Caki2 (cell line): ENCODE data around the gene SLC7A8. TPM values are rescaled to one million over a fixed set of nuclear protein-coding genes. Genes with fewer than 3 reads are reported as not detected.

ENCODE experiments used
- DNase-seq: peaks from one replicate; pipeline ENCODE4 v3.0.0-alpha.2; 2015; ENCODE audit warnings: low read depth
- in situ Hi-C: cut with HindIII; loops from 2 replicates; pipeline ENCODE4 v1.10.0; 2016; ENCODE audit warnings: low sequenced_read_pairs, low pct_unique_long_range_greater_than_20kb, mixed read lengths
- total RNA-seq: library from RNA; depleted of rRNA; stranded (reverse); fragments of >200 nt; shearing (Covaris generic); gene quantifications from 2 replicates; pipeline ENCODE4 v1.2.3, GENCODE V29; 2014; ENCODE audit warnings: low replicate concordance

The SLC7A8 gene
- total RNA-seq, 1 experiment from 2014 or later, result not detected

GRCh38 chr14:23141706-23142444, 41.6 kb downstream of the SLC7A8 start:
- DNase-seq, result peak; percentile 12
- in situ Hi-C loops, result no loop called here

- in situ Hi-C loops, result no loop called here
- DNase-seq, result no peak
These were observed 43.1 kb downstream of the SLC7A8 start for GRCh38 chr14:23140371-23140770.

- in situ Hi-C loops, result no loop called here
These were observed 43.6 kb downstream of the SLC7A8 start for GRCh38 chr14:23139874-23140273.

GRCh38 chr14:23137813-23138535, 45.5 kb downstream of the SLC7A8 start:
- no peak for DNase-seq
- in situ Hi-C loops, result no loop called here

More at GRCh38 chr14:23139874-23140273, 43.6 kb downstream of the SLC7A8 start:
- no peak for DNase-seq

- no peak for DNase-seq
- in situ Hi-C loops, result no loop called here
These were observed 46.2 kb downstream of the SLC7A8 start for GRCh38 chr14:23137192-23137812.

GRCh38 chr14:23136566-23137133, 46.8 kb downstream of the SLC7A8 start:
- no peak for DNase-seq
- in situ Hi-C loops, result no loop called here

GRCh38 chr14:23132970-23133369, 50.5 kb downstream of the SLC7A8 start:
- in situ Hi-C loops, result no loop called here
- DNase-seq, result no peak

- in situ Hi-C loops, result no loop called here
- DNase-seq, result no peak
These were observed 52.0 kb downstream of the SLC7A8 start for GRCh38 chr14:23131482-23131881.

GRCh38 chr14:23130871-23131270, 52.6 kb downstream of the SLC7A8 start:
- DNase-seq, result no peak
- in situ Hi-C loops, result no loop called here

GRCh38 chr14:23129759-23130316, 53.6 kb downstream of the SLC7A8 start:
- DNase-seq, result no peak
- in situ Hi-C loops, result no loop called here

GRCh38 chr14:23128969-23129758, 54.3 kb downstream of the SLC7A8 start:
- in situ Hi-C loops, result no loop called here
- DNase-seq, result no peak

- in situ Hi-C loops, result no loop called here
- DNase-seq, result no peak
These were observed 55.6 kb downstream of the SLC7A8 start for GRCh38 chr14:23127861-23128260.

- DNase-seq, result no peak
- in situ Hi-C loops, result no loop called here
These were observed 56.7 kb downstream of the SLC7A8 start for GRCh38 chr14:23126548-23127278.

- in situ Hi-C loops, result no loop called here
- DNase-seq, result no peak
These were observed 57.4 kb downstream of the SLC7A8 start for GRCh38 chr14:23125933-23126524.

GRCh38 chr14:23125011-23125410, 58.4 kb downstream of the SLC7A8 start:
- in situ Hi-C loops, result no loop called here

GRCh38 chr14:23124337-23124954, 59.0 kb downstream of the SLC7A8 start:
- no peak for DNase-seq
- in situ Hi-C loops, result no loop called here

More at GRCh38 chr14:23125011-23125410, 58.4 kb downstream of the SLC7A8 start:
- DNase-seq, result no peak

GRCh38 chr14:23123419-23123818, 60.0 kb downstream of the SLC7A8 start:
- DNase-seq, result no peak
- in situ Hi-C loops, result no loop called here
